CD8-positive, alpha-beta memory T cell (primary cell): Measurements from ENCODE around the gene ABCC8. TPM values are rescaled to one million over a fixed set of nuclear protein-coding genes. Genes with fewer than 3 reads are reported as not detected.

Source experiments
- CTCF ChIA-PET: fragments of 350-600 bp; sonication (Branson Sonifier 250); formaldehyde crosslinking; loops from one replicate; lab custom pipeline; 2021; ENCODE audit warnings: antibody characterized with exemption; lab: Charles Lee
- POLR2A ChIA-PET: fragments of 350-600 bp; sonication (Branson Sonifier 250); formaldehyde crosslinking; loops from one replicate; lab custom pipeline; 2021; ENCODE audit warnings: antibody characterized with exemption; lab: Charles Lee
- DNase-seq, 5 donors: peaks; one replicate each; pipeline versions ENCODE4 v3.0.0 to v3.0.0-alpha.2; 2020 to 2022; ENCODE audit warnings: mixed read lengths in 1 of 5
- H3K27ac ChIP-seq: one replicate; pipeline ENCODE4 v1.7.0; 2013; ENCODE audit warnings: low read depth, mild to moderate bottlenecking, low read length, moderate library complexity
- H3K27me3 ChIP-seq: 2 replicates; pipeline ENCODE4 v1.7.0; 2013; ENCODE audit warnings: low read length, mild to moderate bottlenecking; ENCODE audit not compliant: insufficient read depth, poor library complexity, severe bottlenecking
- H3K36me3 ChIP-seq: 2 replicates; pipeline ENCODE4 v1.7.0; 2013; ENCODE audit warnings: mild to moderate bottlenecking, low read length, moderate library complexity; ENCODE audit not compliant: insufficient read depth
- H3K4me1 ChIP-seq: 2 replicates; pipeline ENCODE4 v1.7.0; 2013; ENCODE audit warnings: mild to moderate bottlenecking, low read length, moderate library complexity; ENCODE audit not compliant: insufficient read depth
- H3K4me3 ChIP-seq: 2 replicates; pipeline ENCODE4 v1.7.0; 2013; ENCODE audit warnings: mild to moderate bottlenecking, low read length
- H3K9me3 ChIP-seq: 2 replicates; pipeline ENCODE4 v1.7.0; 2013; ENCODE audit warnings: mild to moderate bottlenecking, low read length
- H3K27ac Mint-ChIP-seq, 8 donors: one replicate each; pipeline ENCODE4 v1.8.0; 2020 to 2021; ENCODE audit warnings: mixed read lengths in 8 of 8, mild to moderate bottlenecking in 6 of 8, inconsistent platforms in 3 of 8, moderate library complexity in 3 of 8
- H3K27me3 Mint-ChIP-seq, 2 donors: one replicate each; pipeline ENCODE4 v1.8.0; 2020 to 2021; ENCODE audit warnings: mixed read lengths in 2 of 2, mild to moderate bottlenecking in 1 of 2, moderate library complexity in 1 of 2
- H3K36me3 Mint-ChIP-seq, 3 donors: one replicate each; pipeline ENCODE4 v1.8.0; 2020 to 2021; ENCODE audit warnings: mixed read lengths in 3 of 3, inconsistent platforms in 1 of 3, mild to moderate bottlenecking in 1 of 3
- H3K4me1 Mint-ChIP-seq, 3 donors: one replicate each; pipeline ENCODE4 v1.8.0; 2020 to 2021; ENCODE audit warnings: mixed read lengths in 3 of 3, inconsistent platforms in 1 of 3, mild to moderate bottlenecking in 1 of 3
- H3K4me3 Mint-ChIP-seq, 7 donors: one replicate each; pipeline ENCODE4 v1.8.0; 2020 to 2021; ENCODE audit warnings: mixed read lengths in 7 of 7, mild to moderate bottlenecking in 6 of 7, moderate library complexity in 4 of 7, inconsistent platforms in 2 of 7
- H3K9me3 Mint-ChIP-seq, 5 donors: one replicate each; pipeline ENCODE4 v1.8.0; 2020 to 2022; ENCODE audit warnings: mixed read lengths in 5 of 5, mild to moderate bottlenecking in 3 of 5, moderate library complexity in 2 of 5, inconsistent platforms in 1 of 5
- polyA plus RNA-seq: library from polyadenylated mRNA; unstranded; fragments of 300-500 nt; fragmentation: Illumina TruSeq; gene quantifications from one replicate; pipeline ENCODE4 v1.2.3, GENCODE V29; 2021
- total RNA-seq, 2 experiments: library from RNA; stranded (reverse); gene quantifications; one replicate each; pipeline ENCODE4 v1.2.3, GENCODE V29; 2021

ABCC8 gene
- total and polyA plus RNA-seq, 3 experiments from 2014 or later = not detected

DNA sequence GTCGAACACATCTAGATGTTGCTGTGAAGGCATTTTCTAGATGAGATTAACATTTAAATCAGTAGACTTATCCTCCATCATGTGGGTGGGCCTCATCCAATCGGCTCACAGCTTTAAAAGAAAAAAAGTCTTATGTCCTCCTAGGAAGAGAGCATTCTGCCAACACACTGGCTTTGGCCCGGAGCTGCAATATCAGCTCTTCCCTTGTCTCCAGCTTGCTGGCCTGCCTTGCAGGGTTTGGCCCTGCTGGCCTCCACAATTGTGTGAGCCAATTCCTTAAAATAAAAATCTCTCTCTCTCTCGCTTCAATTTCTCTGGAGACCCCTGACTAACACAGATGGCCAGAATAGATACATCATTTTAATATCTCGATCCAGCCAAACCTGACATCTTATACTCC is 13.1 kb upstream of the ABCC8 start:
- H3K4me3 Mint-ChIP-seq = no peak overlapping the region
- DNase-seq = no peak
- POLR2A ChIA-PET = no interaction called here
- no peak overlapping the region for H3K4me3 ChIP-seq
- CTCF ChIA-PET = no interaction called here
- H3K9me3 ChIP-seq = no peaks in the 10 kb centered on the region
- H3K36me3 Mint-ChIP-seq = peaks cover 0 to 1% (median 0%) of the 10 kb centered on the region in 3 donors
- H3K27me3 ChIP-seq = no peaks in the 10 kb centered on the region
- no peak overlapping the region for H3K27ac ChIP-seq
- H3K4me1 ChIP-seq = no peaks in the 10 kb centered on the region
- no peaks in the 10 kb centered on the region for H3K4me1 Mint-ChIP-seq
- peaks cover 8 to 34% of the 10 kb centered on the region in 2 donors for H3K27me3 Mint-ChIP-seq
- H3K9me3 Mint-ChIP-seq = no peaks in the 10 kb centered on the region
- H3K27ac Mint-ChIP-seq = no peak overlapping the region
- H3K36me3 ChIP-seq = no peaks in the 10 kb centered on the region

DNA sequence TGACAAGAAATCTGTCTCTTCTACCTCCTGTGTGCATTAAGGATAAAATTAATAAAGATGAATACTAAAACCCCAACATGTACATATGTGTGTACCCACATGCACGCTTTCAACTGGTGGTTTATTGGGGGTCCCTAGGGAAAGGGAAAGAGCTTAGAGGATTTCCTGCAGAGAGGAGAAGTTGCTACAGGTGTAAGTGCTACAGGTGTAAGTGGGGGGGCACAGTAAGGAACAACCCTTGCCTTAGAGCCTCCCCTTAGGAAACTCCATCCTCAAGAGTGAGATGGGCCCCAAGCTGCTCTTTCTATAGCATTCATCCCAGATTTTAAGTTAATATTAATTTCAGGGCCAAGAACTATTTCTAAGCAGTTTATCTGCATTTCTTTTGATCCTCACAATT is 11.9 kb upstream of the ABCC8 start:
- no peaks in the 10 kb centered on the region for H3K36me3 ChIP-seq
- no peaks in the 10 kb centered on the region for H3K9me3 ChIP-seq
- ChIA-PET POLR2A (no interaction called here), CTCF (interaction anchor here (1.2 kb wide), 1 partner anchor 15 kb away, joined by 3 read pairs; no protein-coding TSS in a partner anchor)
- no peak overlapping the region for H3K27ac ChIP-seq
- H3K27me3 ChIP-seq = no peaks in the 10 kb centered on the region
- Mint-ChIP-seq H3K9me3 (peaks cover 0 to 6% (median 1%) of the 10 kb centered on the region in 5 donors), H3K27ac (no peak overlapping the region), H3K4me3 (no peak overlapping the region), H3K36me3 (peaks cover 0 to 1% (median 0%) of the 10 kb centered on the region in 3 donors), H3K4me1 (no peaks in the 10 kb centered on the region), H3K27me3 (peaks cover 8 to 36% of the 10 kb centered on the region in 2 donors)
- no peak for DNase-seq
- no peak overlapping the region for H3K4me3 ChIP-seq
- H3K4me1 ChIP-seq = no peaks in the 10 kb centered on the region

- Histone ChIP-seq H3K27ac (no peak overlapping the region), H3K36me3 (no peaks in the 10 kb centered on the region), H3K27me3 (no peaks in the 10 kb centered on the region), H3K4me3 (no peak overlapping the region), H3K4me1 (no peaks in the 10 kb centered on the region), H3K9me3 (no peaks in the 10 kb centered on the region)
- ChIA-PET CTCF (no interaction called here), POLR2A (no interaction called here)
- Mint-ChIP-seq H3K4me1 (no peaks in the 10 kb centered on the region), H3K9me3 (peaks cover 0 to 7% (median 2%) of the 10 kb centered on the region in 5 donors), H3K27me3 (peaks cover 8 to 38% of the 10 kb centered on the region in 2 donors), H3K4me3 (no peak overlapping the region), H3K36me3 (peaks cover 0 to 1% (median 0%) of the 10 kb centered on the region in 3 donors), H3K27ac (no peak overlapping the region)
- DNase-seq = no peak
Observed at GRCh38 chr11:17486646-17487045, 10.0 kb upstream of the ABCC8 start.

GRCh38 chr11:17483505-17483904 is 6.9 kb upstream of the ABCC8 start:
- H3K27me3 Mint-ChIP-seq = peaks cover 14 to 30% of the 10 kb centered on the region in 2 donors

DNA sequence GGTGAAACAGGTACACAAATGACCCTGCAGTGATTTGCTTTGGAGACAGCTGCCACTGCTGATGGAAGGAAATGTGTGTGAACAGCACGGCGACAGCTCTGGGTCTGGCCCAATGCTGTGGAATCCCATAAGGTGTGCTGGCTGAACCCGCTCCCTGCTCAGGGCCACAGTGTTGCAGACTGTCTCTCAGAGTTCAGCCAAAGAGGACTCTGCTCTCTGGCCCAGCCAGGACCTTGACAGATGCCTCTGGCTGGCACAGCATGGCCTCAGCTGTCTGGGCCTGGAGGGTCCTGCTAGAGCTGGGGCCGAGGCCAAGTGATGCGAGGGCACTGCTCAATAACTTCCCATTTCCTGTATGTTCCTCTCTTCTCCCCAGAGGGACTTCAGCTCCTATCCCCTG is 5.3 kb upstream of the ABCC8 start:
- no peak overlapping the region for H3K27ac Mint-ChIP-seq
- H3K4me1 ChIP-seq = no peaks in the 10 kb centered on the region
- peaks cover 0 to 7% (median 2%) of the 10 kb centered on the region in 5 donors for H3K9me3 Mint-ChIP-seq
- no peak overlapping the region for H3K4me3 Mint-ChIP-seq
- H3K27me3 ChIP-seq = no peaks in the 10 kb centered on the region
- H3K27ac ChIP-seq = no peak overlapping the region
- H3K27me3 Mint-ChIP-seq = peaks cover 12 to 41% of the 10 kb centered on the region in 2 donors
- ChIA-PET POLR2A (no interaction called here), CTCF (no interaction called here)
- no peaks in the 10 kb centered on the region for H3K36me3 ChIP-seq
- peaks cover 0 to 3% (median 0%) of the 10 kb centered on the region in 3 donors for H3K4me1 Mint-ChIP-seq
- H3K9me3 ChIP-seq = no peaks in the 10 kb centered on the region
- no peak overlapping the region for H3K4me3 ChIP-seq
- DNase-seq = no peak
- H3K36me3 Mint-ChIP-seq = no peaks in the 10 kb centered on the region

More at GRCh38 chr11:17483505-17483904, 6.9 kb upstream of the ABCC8 start:
- Histone ChIP-seq H3K27ac (no peak overlapping the region), H3K4me3 (no peak overlapping the region), H3K4me1 (no peaks in the 10 kb centered on the region), H3K36me3 (no peaks in the 10 kb centered on the region), H3K9me3 (no peaks in the 10 kb centered on the region), H3K27me3 (no peaks in the 10 kb centered on the region)
- Mint-ChIP-seq H3K9me3 (peaks cover 0 to 7% (median 2%) of the 10 kb centered on the region in 5 donors), H3K36me3 (peaks cover 0 to 1% (median 0%) of the 10 kb centered on the region in 3 donors), H3K4me1 (no peaks in the 10 kb centered on the region), H3K27ac (no peak overlapping the region), H3K4me3 (no peak overlapping the region)
- POLR2A ChIA-PET = no interaction called here
- no peak for DNase-seq
- CTCF ChIA-PET = no interaction called here

- no peaks in the 10 kb centered on the region for H3K36me3 Mint-ChIP-seq
- Histone ChIP-seq H3K4me3 (no peak overlapping the region), H3K4me1 (no peaks in the 10 kb centered on the region), H3K27ac (no peak overlapping the region), H3K27me3 (peaks cover 3% of the 10 kb centered on the region), H3K36me3 (no peaks in the 10 kb centered on the region), H3K9me3 (no peaks in the 10 kb centered on the region)
- H3K27ac Mint-ChIP-seq = peak overlapping the region in 1 of 8 donors; percentile 37
- peaks cover 0 to 7% (median 2%) of the 10 kb centered on the region in 5 donors for H3K9me3 Mint-ChIP-seq
- ChIA-PET POLR2A (no interaction called here), CTCF (no interaction called here)
- H3K4me1 Mint-ChIP-seq = peaks cover 0 to 8% (median 2%) of the 10 kb centered on the region in 3 donors
- H3K4me3 Mint-ChIP-seq = no peak overlapping the region
- DNase-seq = no peak
- H3K27me3 Mint-ChIP-seq = peaks cover 13 to 55% of the 10 kb centered on the region in 2 donors
Observed at GRCh38 chr11:17479284-17480214, 2.9 kb upstream of the ABCC8 start.

GRCh38 chr11:17478070-17478469 is 1.4 kb upstream of the ABCC8 start:
- Mint-ChIP-seq H3K9me3 (no peaks in the 10 kb centered on the region), H3K36me3 (no peaks in the 10 kb centered on the region), H3K27me3 (peaks cover 19 to 65% of the 10 kb centered on the region in 2 donors), H3K27ac (no peak overlapping the region), H3K4me1 (peaks cover 0 to 8% (median 2%) of the 10 kb centered on the region in 3 donors), H3K4me3 (no peak overlapping the region)
- Histone ChIP-seq H3K27me3 (peaks cover 8% of the 10 kb centered on the region), H3K4me3 (no peak overlapping the region), H3K9me3 (no peaks in the 10 kb centered on the region), H3K36me3 (no peaks in the 10 kb centered on the region), H3K27ac (no peak overlapping the region), H3K4me1 (no peaks in the 10 kb centered on the region)
- ChIA-PET POLR2A (no interaction called here), CTCF (no interaction called here)
- DNase-seq = no peak

- Mint-ChIP-seq H3K9me3 (no peaks in the 10 kb centered on the region), H3K4me1 (peaks cover 0 to 8% (median 2%) of the 10 kb centered on the region in 3 donors), H3K4me3 (no peak overlapping the region), H3K27ac (no peak overlapping the region), H3K36me3 (no peaks in the 10 kb centered on the region), H3K27me3 (peaks cover 19 to 71% of the 10 kb centered on the region in 2 donors)
- Histone ChIP-seq H3K4me1 (no peaks in the 10 kb centered on the region), H3K27me3 (peaks cover 8% of the 10 kb centered on the region), H3K9me3 (no peaks in the 10 kb centered on the region), H3K4me3 (no peak overlapping the region), H3K27ac (no peak overlapping the region), H3K36me3 (no peaks in the 10 kb centered on the region)
- ChIA-PET POLR2A (no interaction called here), CTCF (no interaction called here)
- no peak for DNase-seq
Observed at GRCh38 chr11:17477361-17477760, 716 bp upstream of the ABCC8 start.
